Left hindlimb (tissue), 1 donor: Measurements from ENCODE around the gene LTBP4.
"Not testable (repeated sequence)": the region's sequence is repeated elsewhere in the genome, so short reads cannot be mapped to it uniquely, and the experiment has no call there.

ENCODE experiments used
- DNase-seq: peaks from one replicate; pipeline ENCODE4 v3.0.0-alpha.2; 2018

Gene LTBP4

GRCh38 chr19:40612831-40613689 lies 11.9 kb downstream of the LTBP4 start:
- peak; percentile 68 for DNase-seq

- DNase-seq = peak; percentile 89
These were observed 12.8 kb downstream of the LTBP4 start for GRCh38 chr19:40613690-40614621.

GRCh38 chr19:40614622-40615411 lies 13.6 kb downstream of the LTBP4 start:
- peak; percentile 90 for DNase-seq

- no peak for DNase-seq
These were observed 15.0 kb downstream of the LTBP4 start for GRCh38 chr19:40616178-40616577.

GRCh38 chr19:40616941-40617340 lies 15.8 kb downstream of the LTBP4 start:
- DNase-seq = no peak

GRCh38 chr19:40617961-40618360 lies 16.8 kb downstream of the LTBP4 start:
- DNase-seq = no peak

GRCh38 chr19:40619333-40620160 lies 18.4 kb downstream of the LTBP4 start:
- no peak for DNase-seq

- DNase-seq = no peak
These were observed 19.0 kb downstream of the LTBP4 start for GRCh38 chr19:40620161-40620485.

GRCh38 chr19:40621283-40621682 lies 20.1 kb downstream of the LTBP4 start:
- DNase-seq = no peak

- DNase-seq = no peak
These were observed 21.0 kb downstream of the LTBP4 start for GRCh38 chr19:40621966-40622772.

- DNase-seq = no peak
These were observed 21.6 kb downstream of the LTBP4 start for GRCh38 chr19:40622773-40623075.

- DNase-seq = no peak
These were observed 22.5 kb downstream of the LTBP4 start for GRCh38 chr19:40623403-40624251.

GRCh38 chr19:40624369-40625153 lies 23.4 kb downstream of the LTBP4 start:
- DNase-seq = not testable (repeated sequence)

- no peak for DNase-seq
These were observed 24.4 kb downstream of the LTBP4 start for GRCh38 chr19:40625406-40626120.

- no peak for DNase-seq
These were observed 25.7 kb downstream of the LTBP4 start for GRCh38 chr19:40626918-40627317.

GRCh38 chr19:40627486-40628279 lies 26.5 kb downstream of the LTBP4 start:
- DNase-seq = no peak

GRCh38 chr19:40629346-40629745 lies 28.2 kb downstream of the LTBP4 start:
- DNase-seq = no peak

- DNase-seq = no peak
These were observed 29.5 kb downstream of the LTBP4 start for GRCh38 chr19:40630571-40631160.
